MM.1S (cell line): ENCODE data around the gene PARK7.

Experiments
- DNase-seq: peaks from one replicate; pipeline ENCODE4 v3.0.0-alpha.2; 2015
- H2AFZ ChIP-seq: fragments of 300-600 bp; sonication (generic); 2 replicates; pipeline ENCODE4 v1.6.0; 2016; ENCODE audit warnings: antibody characterized with exemption, low read length
- H3F3A ChIP-seq: fragments of 300-600 bp; sonication (generic); 2 replicates; pipeline ENCODE4 v1.6.1; 2016; ENCODE audit warnings: mild to moderate bottlenecking, antibody characterized with exemption, low read length, moderate library complexity, mixed read lengths; ENCODE audit not compliant: insufficient read depth
- H3K27ac ChIP-seq: fragments of 300-600 bp; sonication (generic); 2 replicates; pipeline ENCODE4 v1.5.1; 2016; ENCODE audit warnings: mild to moderate bottlenecking, low read length
- H3K27me3 ChIP-seq: fragments of 300-600 bp; sonication (generic); replicated peaks from 2 replicates; pipeline ENCODE4 v1.6.0; 2016; ENCODE audit warnings: low read length; ENCODE audit not compliant: insufficient read depth
- H3K36me3 ChIP-seq: fragments of 300-600 bp; sonication (generic); replicated peaks from 2 replicates; pipeline ENCODE4 v1.6.1; 2016; ENCODE audit warnings: mild to moderate bottlenecking, low read length, mixed read lengths; ENCODE audit not compliant: insufficient read depth
- H3K4me1 ChIP-seq: fragments of 300-600 bp; sonication (generic); 2 replicates; pipeline ENCODE4 v1.6.1; 2016; ENCODE audit warnings: low read length, mixed read lengths
- H3K4me2 ChIP-seq: fragments of 300-600 bp; sonication (generic); 2 replicates; pipeline ENCODE4 v1.6.0; 2016; ENCODE audit warnings: low read depth, low read length
- H3K4me3 ChIP-seq: fragments of 300-600 bp; sonication (generic); 2 replicates; pipeline ENCODE4 v1.5.1; 2016; ENCODE audit warnings: low read length, mixed read lengths
- H3K79me2 ChIP-seq: fragments of 300-600 bp; sonication (generic); 2 replicates; pipeline ENCODE4 v1.6.1; 2016; ENCODE audit warnings: mixed run types, low read length, mixed read lengths
- H3K9ac ChIP-seq: fragments of 300-600 bp; sonication (generic); 2 replicates; pipeline ENCODE4 v1.6.1; 2016; ENCODE audit warnings: low read length, mixed read lengths
- H3K9me2 ChIP-seq: fragments of 300-600 bp; sonication (generic); replicated peaks from 2 replicates; pipeline ENCODE4 v1.6.1; 2016; ENCODE audit warnings: mild to moderate bottlenecking, low read length, mixed read lengths; ENCODE audit not compliant: insufficient read depth
- H3K9me3 ChIP-seq: fragments of 300-600 bp; sonication (generic); replicated peaks from 2 replicates; pipeline ENCODE4 v1.6.1; 2016; ENCODE audit warnings: mild to moderate bottlenecking, low read length, mixed read lengths; ENCODE audit not compliant: insufficient read depth
- H4K20me1 ChIP-seq: fragments of 300-600 bp; sonication (generic); 2 replicates; pipeline ENCODE4 v1.6.1; 2016; ENCODE audit warnings: mild to moderate bottlenecking, low read length, moderate library complexity, mixed read lengths; ENCODE audit not compliant: insufficient read depth
- EZH2 ChIP-seq: fragments of 300-600 bp; sonication (generic); optimal IDR thresholded peaks from 2 replicates; pipeline ENCODE3; 2017; ENCODE audit warnings: low read depth, mild to moderate bottlenecking, antibody characterized with exemption, low read length, mixed read lengths
- EZH2phosphoT487 ChIP-seq: fragments of 300-600 bp; sonication (generic); IDR thresholded peaks from 2 replicates; pipeline ENCODE4 v1.6.1; 2018; ENCODE audit warnings: antibody characterized with exemption, low read length
- TF ChIP-seq, protein P1 (sequence below): fragments of 300-600 bp; sonication (generic); IDR thresholded peaks from 2 replicates; pipeline ENCODE4 v1.5.1; 2016; ENCODE audit warnings: antibody characterized with exemption, low read length, mixed read lengths

PARK7 gene

DNA sequence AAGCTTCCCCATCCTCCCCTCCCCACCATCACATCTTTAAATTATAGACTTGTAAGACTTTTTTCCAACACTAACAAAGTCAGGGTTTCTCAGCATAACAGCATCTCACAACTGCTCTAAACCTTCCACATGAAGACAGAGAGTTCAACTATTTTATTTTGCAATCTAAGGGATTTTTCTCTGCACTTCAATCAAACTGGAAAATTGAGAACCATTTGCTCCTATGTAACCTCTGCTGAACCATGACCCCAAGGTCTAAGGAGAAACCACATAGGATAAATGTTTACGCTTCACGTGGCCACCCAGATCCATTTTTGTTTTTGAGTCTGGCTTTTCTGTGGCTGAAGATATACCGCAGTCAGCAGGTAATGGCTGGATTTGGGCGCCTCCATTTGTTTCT is 51.4 kb downstream of the PARK7 start:
- Histone ChIP-seq H3K9ac (no peak overlapping the region), H3K27me3 (no peaks in the 10 kb centered on the region), H3K9me2 (no peaks in the 10 kb centered on the region), H3F3A (no peaks in the 10 kb centered on the region), H3K79me2 (no peaks in the 10 kb centered on the region), H4K20me1 (no peaks in the 10 kb centered on the region), H3K4me1 (no peaks in the 10 kb centered on the region), H3K4me2 (no peak overlapping the region), H3K4me3 (no peak overlapping the region), H2AFZ (no peak overlapping the region), H3K27ac (no peak overlapping the region), H3K36me3 (no peaks in the 10 kb centered on the region), H3K9me3 (no peaks in the 10 kb centered on the region)
- TF ChIP-seq EZH2phosphoT487 (no peak), EZH2 (no peak)
- TF ChIP-seq, protein P1, sequence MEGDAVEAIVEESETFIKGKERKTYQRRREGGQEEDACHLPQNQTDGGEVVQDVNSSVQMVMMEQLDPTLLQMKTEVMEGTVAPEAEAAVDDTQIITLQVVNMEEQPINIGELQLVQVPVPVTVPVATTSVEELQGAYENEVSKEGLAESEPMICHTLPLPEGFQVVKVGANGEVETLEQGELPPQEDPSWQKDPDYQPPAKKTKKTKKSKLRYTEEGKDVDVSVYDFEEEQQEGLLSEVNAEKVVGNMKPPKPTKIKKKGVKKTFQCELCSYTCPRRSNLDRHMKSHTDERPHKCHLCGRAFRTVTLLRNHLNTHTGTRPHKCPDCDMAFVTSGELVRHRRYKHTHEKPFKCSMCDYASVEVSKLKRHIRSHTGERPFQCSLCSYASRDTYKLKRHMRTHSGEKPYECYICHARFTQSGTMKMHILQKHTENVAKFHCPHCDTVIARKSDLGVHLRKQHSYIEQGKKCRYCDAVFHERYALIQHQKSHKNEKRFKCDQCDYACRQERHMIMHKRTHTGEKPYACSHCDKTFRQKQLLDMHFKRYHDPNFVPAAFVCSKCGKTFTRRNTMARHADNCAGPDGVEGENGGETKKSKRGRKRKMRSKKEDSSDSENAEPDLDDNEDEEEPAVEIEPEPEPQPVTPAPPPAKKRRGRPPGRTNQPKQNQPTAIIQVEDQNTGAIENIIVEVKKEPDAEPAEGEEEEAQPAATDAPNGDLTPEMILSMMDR, result no peak
- DNase-seq, result no peak

DNA sequence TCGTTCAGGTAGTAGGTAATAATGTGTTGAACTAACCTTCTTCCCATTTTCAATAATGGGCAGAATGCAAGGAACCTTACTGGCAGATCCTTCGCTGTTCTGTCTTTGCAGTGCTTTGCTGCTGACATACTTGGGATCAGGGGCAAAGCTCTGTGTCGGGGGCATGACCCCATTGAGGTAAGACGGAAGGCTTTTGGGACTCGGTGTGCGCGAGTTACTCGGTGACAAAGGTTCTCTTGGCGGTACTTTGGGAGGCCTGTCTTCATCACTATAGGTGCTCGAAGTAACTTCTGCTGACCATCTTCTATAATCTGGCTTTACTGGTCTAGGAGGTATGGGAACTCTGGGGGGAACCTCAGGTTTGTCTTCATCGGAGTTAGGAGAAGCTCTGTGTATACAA is 51.9 kb downstream of the PARK7 start:
- Histone ChIP-seq H3K4me2 (no peak overlapping the region), H3K36me3 (no peaks in the 10 kb centered on the region), H3K9me3 (no peaks in the 10 kb centered on the region), H2AFZ (no peak overlapping the region), H3K9me2 (no peaks in the 10 kb centered on the region), H3K9ac (no peak overlapping the region), H4K20me1 (no peaks in the 10 kb centered on the region), H3K27me3 (no peaks in the 10 kb centered on the region), H3K79me2 (no peaks in the 10 kb centered on the region), H3K4me3 (no peak overlapping the region), H3K27ac (no peak overlapping the region), H3K4me1 (no peaks in the 10 kb centered on the region), H3F3A (no peaks in the 10 kb centered on the region)
- TF ChIP-seq EZH2, result no peak
- TF ChIP-seq, protein P1, result no peak
- TF ChIP-seq EZH2phosphoT487, result no peak
- no peak for DNase-seq

DNA sequence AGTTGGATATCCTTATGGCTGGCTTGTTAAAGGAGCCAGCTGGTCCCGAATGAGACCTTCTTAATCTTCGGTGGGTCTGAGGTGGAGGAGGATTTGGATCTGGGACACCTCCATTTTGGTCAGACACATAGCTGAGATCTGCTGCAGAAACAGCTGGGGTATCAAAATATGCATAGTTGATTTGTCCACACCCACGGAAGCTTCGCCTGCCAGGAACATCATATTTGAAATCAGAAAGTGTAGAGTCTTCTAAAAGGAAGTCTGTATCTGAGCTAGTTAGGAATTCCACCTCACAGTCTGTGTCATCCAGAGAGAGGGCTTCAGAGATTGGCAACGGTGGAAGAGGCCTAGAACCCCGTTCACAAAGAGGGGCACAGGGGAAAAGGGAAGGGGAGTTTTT is 52.3 kb downstream of the PARK7 start:
- no peaks in the 10 kb centered on the region for H3K9me3 ChIP-seq
- no peak overlapping the region for H2AFZ ChIP-seq
- H3K27ac ChIP-seq, result no peak overlapping the region
- no peaks in the 10 kb centered on the region for H3F3A ChIP-seq
- DNase-seq, result no peak
- H3K79me2 ChIP-seq, result no peaks in the 10 kb centered on the region
- H3K4me3 ChIP-seq, result no peak overlapping the region
- H4K20me1 ChIP-seq, result no peaks in the 10 kb centered on the region
- H3K9ac ChIP-seq, result no peak overlapping the region
- H3K36me3 ChIP-seq, result no peaks in the 10 kb centered on the region
- no peaks in the 10 kb centered on the region for H3K9me2 ChIP-seq
- H3K27me3 ChIP-seq, result no peaks in the 10 kb centered on the region
- H3K4me1 ChIP-seq, result no peaks in the 10 kb centered on the region
- H3K4me2 ChIP-seq, result no peak overlapping the region
- TF ChIP-seq, protein P1, result no peak
- no peak for TF ChIP-seq EZH2
- no peak for TF ChIP-seq EZH2phosphoT487
